Neural progenitor cell (in vitro differentiated cells): ENCODE measurements around the gene NT5DC1. TPM values are rescaled to one million over a fixed set of nuclear protein-coding genes. Genes with fewer than 3 reads are reported as not detected.

Experiments
- DNase-seq: peaks from one replicate; pipeline ENCODE4 v3.0.0-alpha.2; 2016; ENCODE audit warnings: low spot score
- H2AFZ ChIP-seq: fragments of 200-600 bp; sonication (generic); replicated peaks from 2 replicates; pipeline ENCODE4 v1.6.1; 2016; ENCODE audit warnings: antibody characterized with exemption
- H3F3A ChIP-seq: fragments of 200-600 bp; sonication (generic); 2 replicates; pipeline ENCODE4 v1.6.1; 2016; ENCODE audit warnings: antibody characterized with exemption, low read depth
- H3K27ac ChIP-seq: fragments of 200-600 bp; sonication (generic); 2 replicates; pipeline ENCODE4 v1.5.1; 2016; ENCODE audit warnings: mild to moderate bottlenecking
- H3K27me3 ChIP-seq: fragments of 200-600 bp; sonication (generic); 2 replicates; pipeline ENCODE4 v1.6.1; 2016; ENCODE audit warnings: mild to moderate bottlenecking, moderate library complexity
- H3K36me3 ChIP-seq: fragments of 200-600 bp; sonication (generic); 2 replicates; pipeline ENCODE4 v1.5.1; 2016
- H3K4me1 ChIP-seq: fragments of 200-600 bp; sonication (generic); 2 replicates; pipeline ENCODE4 v1.6.1; 2016; ENCODE audit warnings: mixed run types
- H3K4me2 ChIP-seq: fragments of 200-600 bp; sonication (generic); 2 replicates; pipeline ENCODE4 v1.6.1; 2016
- H3K4me3 ChIP-seq: fragments of 200-600 bp; sonication (generic); 2 replicates; pipeline ENCODE4 v1.5.1; 2016
- H3K79me2 ChIP-seq: fragments of 200-600 bp; sonication (generic); 2 replicates; pipeline ENCODE4 v1.6.1; 2016; ENCODE audit warnings: low read depth
- H3K9ac ChIP-seq: fragments of 200-600 bp; sonication (generic); 2 replicates; pipeline ENCODE4 v1.6.1; 2016
- H3K9me3 ChIP-seq: fragments of 200-600 bp; sonication (generic); 2 replicates; pipeline ENCODE4 v1.5.1; 2016; ENCODE audit warnings: low read depth
- H4K20me1 ChIP-seq: fragments of 200-600 bp; sonication (generic); 2 replicates; pipeline ENCODE4 v1.6.1; 2016; ENCODE audit warnings: low read depth
- H3K27ac Mint-ChIP-seq: 3 replicates; pipeline ENCODE4 v1.8.0; 2021; ENCODE audit warnings: mixed read lengths
- H3K27me3 Mint-ChIP-seq: 2 replicates; pipeline ENCODE4 v1.8.0; 2022; ENCODE audit warnings: low read depth, mild to moderate bottlenecking, inconsistent platforms, moderate library complexity, mixed read lengths; ENCODE audit not compliant: insufficient read depth
- H3K36me3 Mint-ChIP-seq: 3 replicates; pipeline ENCODE4 v1.8.0; 2021; ENCODE audit warnings: mixed read lengths
- H3K4me1 Mint-ChIP-seq: 3 replicates; pipeline ENCODE4 v1.8.0; 2021; ENCODE audit warnings: mixed read lengths
- H3K4me3 Mint-ChIP-seq: 3 replicates; pipeline ENCODE4 v1.8.0; 2021; ENCODE audit warnings: mild to moderate bottlenecking, moderate library complexity, mixed read lengths
- H3K9me3 Mint-ChIP-seq: 3 replicates; pipeline ENCODE4 v1.8.0; 2020; ENCODE audit warnings: mixed read lengths
- CTCF ChIP-seq: fragments of 200-600 bp; sonication (generic); IDR thresholded peaks from 2 replicates; pipeline ENCODE4 v1.5.1; 2017; ENCODE audit warnings: antibody characterized with exemption, mild to moderate bottlenecking
- EZH2 ChIP-seq: fragments of 200-600 bp; sonication (generic); IDR thresholded peaks from 2 replicates; pipeline ENCODE4 v1.6.1; 2017; ENCODE audit warnings: antibody characterized with exemption, mild to moderate bottlenecking, moderate library complexity
- EZH2phosphoT487 ChIP-seq: fragments of 200-600 bp; sonication (generic); IDR thresholded peaks from 2 replicates; pipeline ENCODE4 v1.6.1; 2017; ENCODE audit warnings: antibody characterized with exemption
- total RNA-seq: library from RNA; depleted of rRNA; stranded (reverse); fragments of >200 nt; gene quantifications from 2 replicates; pipeline ENCODE4 v1.2.3, GENCODE V29; 2015; ENCODE audit warnings: low replicate concordance

The NT5DC1 gene
- total RNA-seq, 1 donor from 2014 or later, result 19.3 TPM

DNA sequence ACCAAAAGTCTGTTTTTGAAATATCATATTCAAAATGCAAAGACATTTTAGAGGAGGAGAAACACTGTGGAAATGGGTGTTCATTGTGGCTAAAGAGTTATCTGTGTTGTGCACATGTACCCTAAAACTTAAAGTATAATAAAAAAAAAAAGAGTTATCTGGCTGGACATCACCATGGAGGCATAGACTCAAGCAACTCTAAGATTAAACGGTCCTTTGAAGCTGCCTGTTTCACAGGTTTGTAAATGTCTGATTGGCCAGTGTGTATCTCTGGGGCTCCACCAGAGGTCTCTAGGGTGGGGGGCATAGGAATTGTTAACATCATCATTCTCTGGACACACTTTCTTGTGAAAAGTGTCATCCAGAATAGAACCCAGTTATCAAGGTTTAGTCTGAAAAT, 114.0 kb downstream of the NT5DC1 start:
- H3K9me3 Mint-ChIP-seq, result no peaks in the 10 kb centered on the region
- Histone ChIP-seq H3K79me2 (no peaks in the 10 kb centered on the region), H4K20me1 (no peaks in the 10 kb centered on the region), H3K27ac (no peak overlapping the region), H3K9ac (no peak overlapping the region), H3K27me3 (no peaks in the 10 kb centered on the region), H3K4me1 (no peaks in the 10 kb centered on the region), H3F3A (peaks cover 11% of the 10 kb centered on the region), H3K9me3 (no peaks in the 10 kb centered on the region), H3K4me2 (no peak overlapping the region), H3K4me3 (no peak overlapping the region), H2AFZ (no peak overlapping the region), H3K36me3 (no peaks in the 10 kb centered on the region)
- H3K4me1 Mint-ChIP-seq, result no peaks in the 10 kb centered on the region
- H3K36me3 Mint-ChIP-seq, result no peaks in the 10 kb centered on the region
- no peak overlapping the region for H3K27ac Mint-ChIP-seq
- no peak for TF ChIP-seq CTCF
- TF ChIP-seq EZH2phosphoT487, result no peak
- no peak for TF ChIP-seq EZH2
- H3K4me3 Mint-ChIP-seq, result no peak overlapping the region
- peaks cover 2% of the 10 kb centered on the region for H3K27me3 Mint-ChIP-seq
- no peak for DNase-seq

- Mint-ChIP-seq H3K27ac (no peak overlapping the region), H3K27me3 (peaks cover 2% of the 10 kb centered on the region), H3K4me1 (no peaks in the 10 kb centered on the region), H3K4me3 (no peak overlapping the region), H3K9me3 (no peaks in the 10 kb centered on the region), H3K36me3 (no peaks in the 10 kb centered on the region)
- no peak for DNase-seq
- no peak overlapping the region for H3K4me2 ChIP-seq
- H2AFZ ChIP-seq, result no peak overlapping the region
- H4K20me1 ChIP-seq, result no peaks in the 10 kb centered on the region
- TF ChIP-seq CTCF, result no peak
- TF ChIP-seq EZH2, result no peak
- TF ChIP-seq EZH2phosphoT487, result no peak
- H3K9me3 ChIP-seq, result no peaks in the 10 kb centered on the region
- no peaks in the 10 kb centered on the region for H3K36me3 ChIP-seq
- no peaks in the 10 kb centered on the region for H3K79me2 ChIP-seq
- no peaks in the 10 kb centered on the region for H3K27me3 ChIP-seq
- H3K4me1 ChIP-seq, result no peaks in the 10 kb centered on the region
- H3K4me3 ChIP-seq, result no peak overlapping the region
- H3F3A ChIP-seq, result peaks cover 11% of the 10 kb centered on the region
- no peak overlapping the region for H3K27ac ChIP-seq
- no peak overlapping the region for H3K9ac ChIP-seq
Measured at GRCh38 chr6:116215414-116215813, 114.8 kb downstream of the NT5DC1 start.

DNA sequence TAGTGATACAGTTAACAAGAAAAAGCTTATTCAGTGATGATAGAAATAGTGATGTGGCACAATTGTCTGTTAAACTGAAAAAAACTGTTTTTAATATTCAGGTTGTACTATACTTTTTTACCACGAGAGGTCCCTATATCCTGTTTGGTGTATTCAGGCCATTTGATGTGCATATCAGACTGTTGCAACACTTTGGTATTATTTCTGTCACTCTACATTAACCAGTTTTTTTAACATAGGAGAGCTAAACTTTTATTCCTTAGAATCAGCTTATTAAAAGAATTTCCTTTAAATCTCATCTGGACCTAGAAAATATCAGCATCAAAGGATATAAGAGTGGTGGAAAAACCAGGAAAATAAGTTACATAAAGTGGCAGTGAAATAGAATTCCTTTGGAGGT, 116.4 kb downstream of the NT5DC1 start:
- H3K27ac ChIP-seq, result no peak overlapping the region
- Mint-ChIP-seq H3K27ac (peak overlapping the region; percentile 31), H3K27me3 (peaks cover 2% of the 10 kb centered on the region), H3K4me3 (no peak overlapping the region), H3K9me3 (no peaks in the 10 kb centered on the region), H3K4me1 (no peaks in the 10 kb centered on the region), H3K36me3 (no peaks in the 10 kb centered on the region)
- H3K79me2 ChIP-seq, result no peaks in the 10 kb centered on the region
- peaks cover 11% of the 10 kb centered on the region for H3F3A ChIP-seq
- H3K9ac ChIP-seq, result no peak overlapping the region
- no peaks in the 10 kb centered on the region for H3K9me3 ChIP-seq
- H4K20me1 ChIP-seq, result no peaks in the 10 kb centered on the region
- no peak overlapping the region for H3K4me3 ChIP-seq
- no peaks in the 10 kb centered on the region for H3K4me1 ChIP-seq
- no peaks in the 10 kb centered on the region for H3K27me3 ChIP-seq
- H3K36me3 ChIP-seq, result no peaks in the 10 kb centered on the region
- no peak for TF ChIP-seq EZH2
- TF ChIP-seq EZH2phosphoT487, result no peak
- peak; percentile 66 for TF ChIP-seq CTCF
- peak; percentile 9 for DNase-seq
- no peak overlapping the region for H3K4me2 ChIP-seq
- no peak overlapping the region for H2AFZ ChIP-seq
